Skeletal muscle satellite cell (primary cell): ENCODE results near the gene MALRD1.

Experiments
- H3K27me3 ChIP-seq: 2 replicates; pipeline ENCODE4 v1.7.0; 2013; ENCODE audit warnings: low read length; ENCODE audit not compliant: control insufficient read depth, insufficient read depth
- H3K36me3 ChIP-seq: 2 replicates; pipeline ENCODE4 v1.7.0; 2013; ENCODE audit warnings: mild to moderate bottlenecking, control low read depth, low read length; ENCODE audit not compliant: insufficient read depth
- H3K4me1 ChIP-seq: 2 replicates; pipeline ENCODE4 v1.7.0; 2013; ENCODE audit warnings: low read length; ENCODE audit not compliant: control insufficient read depth, insufficient read depth
- H3K4me2 ChIP-seq: 2 replicates; pipeline ENCODE4 v1.7.0; 2013; ENCODE audit warnings: mild to moderate bottlenecking, low read length
- H3K4me3 ChIP-seq: 2 replicates; pipeline ENCODE4 v1.7.0; 2013; ENCODE audit warnings: low read length
- H3K9ac ChIP-seq: 2 replicates; pipeline ENCODE4 v1.7.0; 2013; ENCODE audit warnings: mild to moderate bottlenecking, low read depth, low read length, moderate library complexity
- H3K9me3 ChIP-seq: replicated peaks from 2 replicates; pipeline ENCODE4 v1.7.0; 2013; ENCODE audit warnings: mild to moderate bottlenecking, control low read depth, low read length

MALRD1 gene

GRCh38 chr10:19046679-19047078 lies 1.9 kb upstream of the MALRD1 start:
- Histone ChIP-seq H3K36me3 (no peaks in the 10 kb centered on the region), H3K27me3 (no peaks in the 10 kb centered on the region), H3K4me3 (no peak overlapping the region), H3K4me1 (no peaks in the 10 kb centered on the region), H3K9me3 (no peaks in the 10 kb centered on the region), H3K4me2 (no peak overlapping the region), H3K9ac (no peak overlapping the region)

GRCh38 chr10:19048891-19049290 lies 290 bp downstream of the MALRD1 start:
- no peaks in the 10 kb centered on the region for H3K27me3 ChIP-seq
- no peaks in the 10 kb centered on the region for H3K36me3 ChIP-seq
- no peaks in the 10 kb centered on the region for H3K9me3 ChIP-seq
- H3K4me1 ChIP-seq, result no peaks in the 10 kb centered on the region
- no peak overlapping the region for H3K4me3 ChIP-seq
- no peak overlapping the region for H3K4me2 ChIP-seq
- no peak overlapping the region for H3K9ac ChIP-seq

GRCh38 chr10:19049567-19049966 lies 966 bp downstream of the MALRD1 start:
- H3K36me3 ChIP-seq, result no peaks in the 10 kb centered on the region
- no peaks in the 10 kb centered on the region for H3K27me3 ChIP-seq
- H3K9ac ChIP-seq, result no peak overlapping the region
- no peaks in the 10 kb centered on the region for H3K4me1 ChIP-seq
- no peaks in the 10 kb centered on the region for H3K9me3 ChIP-seq
- H3K4me3 ChIP-seq, result no peak overlapping the region
- no peak overlapping the region for H3K4me2 ChIP-seq

- H3K27me3 ChIP-seq, result no peaks in the 10 kb centered on the region
- no peak overlapping the region for H3K4me3 ChIP-seq
- no peak overlapping the region for H3K4me2 ChIP-seq
- no peaks in the 10 kb centered on the region for H3K9me3 ChIP-seq
- no peaks in the 10 kb centered on the region for H3K4me1 ChIP-seq
- H3K9ac ChIP-seq, result no peak overlapping the region
- H3K36me3 ChIP-seq, result no peaks in the 10 kb centered on the region
These were observed 5.8 kb downstream of the MALRD1 start for GRCh38 chr10:19054289-19054835.

GRCh38 chr10:19058046-19058445 lies 9.4 kb downstream of the MALRD1 start:
- no peaks in the 10 kb centered on the region for H3K27me3 ChIP-seq
- no peaks in the 10 kb centered on the region for H3K36me3 ChIP-seq
- no peak overlapping the region for H3K9ac ChIP-seq
- no peaks in the 10 kb centered on the region for H3K4me1 ChIP-seq
- H3K4me2 ChIP-seq, result no peak overlapping the region
- no peaks in the 10 kb centered on the region for H3K9me3 ChIP-seq
- no peak overlapping the region for H3K4me3 ChIP-seq

- Histone ChIP-seq H3K27me3 (no peaks in the 10 kb centered on the region), H3K4me1 (no peaks in the 10 kb centered on the region), H3K9me3 (no peaks in the 10 kb centered on the region), H3K4me2 (no peak overlapping the region), H3K36me3 (no peaks in the 10 kb centered on the region), H3K9ac (no peak overlapping the region), H3K4me3 (no peak overlapping the region)
These were observed 15.4 kb downstream of the MALRD1 start for GRCh38 chr10:19063986-19064385.

- Histone ChIP-seq H3K27me3 (no peaks in the 10 kb centered on the region), H3K4me1 (no peaks in the 10 kb centered on the region), H3K4me3 (no peak overlapping the region), H3K9me3 (no peaks in the 10 kb centered on the region), H3K36me3 (no peaks in the 10 kb centered on the region), H3K4me2 (no peak overlapping the region), H3K9ac (no peak overlapping the region)
These were observed 23.3 kb downstream of the MALRD1 start for GRCh38 chr10:19071946-19072345.

- H3K27me3 ChIP-seq, result no peaks in the 10 kb centered on the region
- H3K4me1 ChIP-seq, result no peaks in the 10 kb centered on the region
- H3K4me3 ChIP-seq, result no peak overlapping the region
- no peaks in the 10 kb centered on the region for H3K9me3 ChIP-seq
- no peak overlapping the region for H3K9ac ChIP-seq
- no peaks in the 10 kb centered on the region for H3K36me3 ChIP-seq
- no peak overlapping the region for H3K4me2 ChIP-seq
These were observed 28.7 kb downstream of the MALRD1 start for GRCh38 chr10:19077276-19077675.

- H3K4me3 ChIP-seq, result no peak overlapping the region
- H3K4me1 ChIP-seq, result peaks cover 4% of the 10 kb centered on the region
- no peaks in the 10 kb centered on the region for H3K9me3 ChIP-seq
- no peaks in the 10 kb centered on the region for H3K27me3 ChIP-seq
- no peak overlapping the region for H3K4me2 ChIP-seq
- H3K36me3 ChIP-seq, result no peaks in the 10 kb centered on the region
- H3K9ac ChIP-seq, result no peak overlapping the region
These were observed 48.0 kb downstream of the MALRD1 start for GRCh38 chr10:19096501-19097073.

- H3K4me3 ChIP-seq, result no peak overlapping the region
- H3K4me2 ChIP-seq, result no peak overlapping the region
- peaks cover 4% of the 10 kb centered on the region for H3K4me1 ChIP-seq
- no peaks in the 10 kb centered on the region for H3K27me3 ChIP-seq
- H3K9me3 ChIP-seq, result no peaks in the 10 kb centered on the region
- no peak overlapping the region for H3K9ac ChIP-seq
- no peaks in the 10 kb centered on the region for H3K36me3 ChIP-seq
These were observed 48.5 kb downstream of the MALRD1 start for GRCh38 chr10:19097151-19097550.

- no peak overlapping the region for H3K9ac ChIP-seq
- H3K9me3 ChIP-seq, result no peaks in the 10 kb centered on the region
- H3K36me3 ChIP-seq, result no peaks in the 10 kb centered on the region
- H3K4me1 ChIP-seq, result peaks cover 4% of the 10 kb centered on the region
- H3K4me3 ChIP-seq, result no peak overlapping the region
- no peaks in the 10 kb centered on the region for H3K27me3 ChIP-seq
- H3K4me2 ChIP-seq, result no peak overlapping the region
These were observed 50.2 kb downstream of the MALRD1 start for GRCh38 chr10:19098803-19099202.

GRCh38 chr10:19107406-19107805 lies 58.8 kb downstream of the MALRD1 start:
- no peak overlapping the region for H3K4me2 ChIP-seq
- no peak overlapping the region for H3K4me3 ChIP-seq
- H3K36me3 ChIP-seq, result no peaks in the 10 kb centered on the region
- H3K4me1 ChIP-seq, result no peaks in the 10 kb centered on the region
- no peak overlapping the region for H3K9ac ChIP-seq
- H3K9me3 ChIP-seq, result no peaks in the 10 kb centered on the region
- H3K27me3 ChIP-seq, result no peaks in the 10 kb centered on the region
